ENCODE results near the gene DIMT1.
A peak's percentile ranks its signal among the peaks of the same experiment; 100 is the strongest.

The DIMT1 gene

GRCh38 chr5:62385816-62386400 is 17.8 kb downstream of the DIMT1 start:
- H3K27ac Mint-ChIP-seq = no peak overlapping the region
- peaks cover 62% of the 10 kb centered on the region for H3K36me3 Mint-ChIP-seq (ENCODE audit: low read depth)
- H3K9me3 Mint-ChIP-seq = no peaks in the 10 kb centered on the region
- no peaks in the 10 kb centered on the region for H3K27me3 Mint-ChIP-seq
- H3K4me1 Mint-ChIP-seq (ENCODE audit: low read depth) = peaks cover 3% of the 10 kb centered on the region
- no peak overlapping the region for H3K4me3 Mint-ChIP-seq

- H3K36me3 Mint-ChIP-seq (ENCODE audit: low read depth) = peaks cover 63% of the 10 kb centered on the region
- H3K4me1 Mint-ChIP-seq (ENCODE audit: low read depth) = no peaks in the 10 kb centered on the region
- H3K9me3 Mint-ChIP-seq = no peaks in the 10 kb centered on the region
- H3K27ac Mint-ChIP-seq = no peak overlapping the region
- H3K4me3 Mint-ChIP-seq = no peak overlapping the region
- no peaks in the 10 kb centered on the region for H3K27me3 Mint-ChIP-seq
Observed at GRCh38 chr5:62385131-62385530, 18.6 kb downstream of the DIMT1 start.

GRCh38 chr5:62376064-62376463 is 27.6 kb downstream of the DIMT1 start:
- H3K4me3 Mint-ChIP-seq = no peak overlapping the region
- no peaks in the 10 kb centered on the region for H3K27me3 Mint-ChIP-seq
- peak overlapping the region; percentile 55 for H3K27ac Mint-ChIP-seq
- H3K36me3 Mint-ChIP-seq (ENCODE audit: low read depth) = peaks cover 73% of the 10 kb centered on the region
- H3K9me3 Mint-ChIP-seq = no peaks in the 10 kb centered on the region
- no peaks in the 10 kb centered on the region for H3K4me1 Mint-ChIP-seq (ENCODE audit: low read depth)

- Mint-ChIP-seq H3K4me1 (ENCODE audit: low read depth) (peaks cover 2% of the 10 kb centered on the region), H3K27ac (peak overlapping the region; percentile 55), H3K4me3 (no peak overlapping the region), H3K9me3 (no peaks in the 10 kb centered on the region), H3K36me3 (ENCODE audit: low read depth) (peaks cover 72% of the 10 kb centered on the region), H3K27me3 (no peaks in the 10 kb centered on the region)
Observed at GRCh38 chr5:62375627-62376026, 28.1 kb downstream of the DIMT1 start.

GRCh38 chr5:62374090-62374489 is 29.6 kb downstream of the DIMT1 start:
- H3K4me3 Mint-ChIP-seq = no peak overlapping the region
- peaks cover 6% of the 10 kb centered on the region for H3K4me1 Mint-ChIP-seq (ENCODE audit: low read depth)
- peaks cover 68% of the 10 kb centered on the region for H3K36me3 Mint-ChIP-seq (ENCODE audit: low read depth)
- no peaks in the 10 kb centered on the region for H3K9me3 Mint-ChIP-seq
- no peak overlapping the region for H3K27ac Mint-ChIP-seq
- H3K27me3 Mint-ChIP-seq = no peaks in the 10 kb centered on the region

GRCh38 chr5:62373382-62373781 is 30.3 kb downstream of the DIMT1 start:
- no peak overlapping the region for H3K27ac Mint-ChIP-seq
- H3K36me3 Mint-ChIP-seq (ENCODE audit: low read depth) = peaks cover 66% of the 10 kb centered on the region
- no peaks in the 10 kb centered on the region for H3K27me3 Mint-ChIP-seq
- no peaks in the 10 kb centered on the region for H3K9me3 Mint-ChIP-seq
- H3K4me1 Mint-ChIP-seq (ENCODE audit: low read depth) = peaks cover 9% of the 10 kb centered on the region
- H3K4me3 Mint-ChIP-seq = no peak overlapping the region

- H3K27me3 Mint-ChIP-seq = no peaks in the 10 kb centered on the region
- no peak overlapping the region for H3K4me3 Mint-ChIP-seq
- no peaks in the 10 kb centered on the region for H3K9me3 Mint-ChIP-seq
- H3K27ac Mint-ChIP-seq = no peak overlapping the region
- H3K36me3 Mint-ChIP-seq (ENCODE audit: low read depth) = peaks cover 58% of the 10 kb centered on the region
- H3K4me1 Mint-ChIP-seq (ENCODE audit: low read depth) = peaks cover 9% of the 10 kb centered on the region
Observed at GRCh38 chr5:62372600-62372999, 31.1 kb downstream of the DIMT1 start.

GRCh38 chr5:62371409-62371808 is 32.3 kb downstream of the DIMT1 start:
- Mint-ChIP-seq H3K36me3 (ENCODE audit: low read depth) (peaks cover 59% of the 10 kb centered on the region), H3K9me3 (no peaks in the 10 kb centered on the region), H3K27ac (no peak overlapping the region), H3K4me1 (ENCODE audit: low read depth) (peaks cover 13% of the 10 kb centered on the region), H3K4me3 (no peak overlapping the region), H3K27me3 (no peaks in the 10 kb centered on the region)

GRCh38 chr5:62369039-62369438 is 34.7 kb downstream of the DIMT1 start:
- H3K9me3 Mint-ChIP-seq = no peaks in the 10 kb centered on the region
- peaks cover 13% of the 10 kb centered on the region for H3K4me1 Mint-ChIP-seq (ENCODE audit: low read depth)
- no peaks in the 10 kb centered on the region for H3K27me3 Mint-ChIP-seq
- peak overlapping the region; percentile 63 for H3K27ac Mint-ChIP-seq
- H3K36me3 Mint-ChIP-seq (ENCODE audit: low read depth) = peaks cover 58% of the 10 kb centered on the region
- H3K4me3 Mint-ChIP-seq = no peak overlapping the region

- H3K4me1 Mint-ChIP-seq (ENCODE audit: low read depth) = peaks cover 4% of the 10 kb centered on the region
- no peaks in the 10 kb centered on the region for H3K9me3 Mint-ChIP-seq
- no peak overlapping the region for H3K4me3 Mint-ChIP-seq
- H3K27me3 Mint-ChIP-seq = no peaks in the 10 kb centered on the region
- H3K27ac Mint-ChIP-seq = no peak overlapping the region
- peaks cover 45% of the 10 kb centered on the region for H3K36me3 Mint-ChIP-seq (ENCODE audit: low read depth)
Observed at GRCh38 chr5:62362701-62363100, 41.0 kb downstream of the DIMT1 start.

- no peak overlapping the region for H3K4me3 Mint-ChIP-seq
- no peaks in the 10 kb centered on the region for H3K27me3 Mint-ChIP-seq
- H3K9me3 Mint-ChIP-seq = no peaks in the 10 kb centered on the region
- peaks cover 12% of the 10 kb centered on the region for H3K4me1 Mint-ChIP-seq (ENCODE audit: low read depth)
- H3K27ac Mint-ChIP-seq = no peak overlapping the region
- peaks cover 58% of the 10 kb centered on the region for H3K36me3 Mint-ChIP-seq (ENCODE audit: low read depth)
Observed at GRCh38 chr5:62354028-62354874, 49.5 kb downstream of the DIMT1 start.

GRCh38 chr5:62348723-62349481 is 54.8 kb downstream of the DIMT1 start:
- Mint-ChIP-seq H3K4me1 (ENCODE audit: low read depth) (peaks cover 23% of the 10 kb centered on the region), H3K27ac (no peak overlapping the region), H3K36me3 (ENCODE audit: low read depth) (peaks cover 52% of the 10 kb centered on the region), H3K9me3 (no peaks in the 10 kb centered on the region), H3K27me3 (no peaks in the 10 kb centered on the region), H3K4me3 (no peak overlapping the region)

- no peaks in the 10 kb centered on the region for H3K9me3 Mint-ChIP-seq
Observed at GRCh38 chr5:62347928-62348327, 55.8 kb downstream of the DIMT1 start.

GRCh38 chr5:62346748-62347147 is 57.0 kb downstream of the DIMT1 start:
- Mint-ChIP-seq H3K27me3 (no peaks in the 10 kb centered on the region), H3K4me1 (ENCODE audit: low read depth) (peaks cover 41% of the 10 kb centered on the region)

More at GRCh38 chr5:62347928-62348327, 55.8 kb downstream of the DIMT1 start:
- Mint-ChIP-seq H3K4me3 (no peak overlapping the region), H3K27me3 (no peaks in the 10 kb centered on the region), H3K36me3 (ENCODE audit: low read depth) (peaks cover 57% of the 10 kb centered on the region), H3K4me1 (ENCODE audit: low read depth) (peaks cover 31% of the 10 kb centered on the region), H3K27ac (peak overlapping the region; percentile 55)

GRCh38 chr5:62343428-62343827 is 60.3 kb downstream of the DIMT1 start:
- no peaks in the 10 kb centered on the region for H3K27me3 Mint-ChIP-seq
- H3K4me1 Mint-ChIP-seq (ENCODE audit: low read depth) = peaks cover 59% of the 10 kb centered on the region
- peaks cover 32% of the 10 kb centered on the region for H3K36me3 Mint-ChIP-seq (ENCODE audit: low read depth)
- H3K9me3 Mint-ChIP-seq = no peaks in the 10 kb centered on the region
- no peak overlapping the region for H3K4me3 Mint-ChIP-seq
- peak overlapping the region; percentile 79 for H3K27ac Mint-ChIP-seq

More at GRCh38 chr5:62346748-62347147, 57.0 kb downstream of the DIMT1 start:
- Mint-ChIP-seq H3K4me3 (no peak overlapping the region), H3K9me3 (no peaks in the 10 kb centered on the region), H3K36me3 (ENCODE audit: low read depth) (peaks cover 51% of the 10 kb centered on the region), H3K27ac (no peak overlapping the region)

All from stimulated activated naive CD8-positive, alpha-beta T cell treated with anti-CD3 and anti-CD28 coated beads, Interleukin-15, Interleukin-2, amounts not matched to agents 100 ng/mL and 50 ng/mL, for 24 hours (primary cell).